Neuron (in vitro differentiated cells): Measurements from ENCODE around the gene RAVER1.
A peak's percentile ranks its signal among the peaks of the same experiment; 100 is the strongest.

Experiments
- H2AFZ ChIP-seq: one replicate; pipeline ENCODE4 v1.6.1; 2013; ENCODE audit warnings: low read depth, mild to moderate bottlenecking, inconsistent platforms, low read length, moderate library complexity
- H3K27me3 ChIP-seq: one replicate; pipeline ENCODE4 v1.6.1; 2013; ENCODE audit warnings: low read length; ENCODE audit not compliant: insufficient read depth
- H3K36me3 ChIP-seq: one replicate; pipeline ENCODE4 v1.6.1; 2013; ENCODE audit warnings: low read length; ENCODE audit not compliant: insufficient read depth
- H3K4me1 ChIP-seq: one replicate; pipeline ENCODE4 v1.6.1; 2013; ENCODE audit warnings: low read length; ENCODE audit not compliant: insufficient read depth
- H3K4me3 ChIP-seq: 2 replicates; pipeline ENCODE4 v1.5.1; 2013; ENCODE audit warnings: mild to moderate bottlenecking, low read length, moderate library complexity
- H3K9me3 ChIP-seq: one replicate; pipeline ENCODE4 v1.6.1; 2013; ENCODE audit warnings: low read length

Gene RAVER1

DNA sequence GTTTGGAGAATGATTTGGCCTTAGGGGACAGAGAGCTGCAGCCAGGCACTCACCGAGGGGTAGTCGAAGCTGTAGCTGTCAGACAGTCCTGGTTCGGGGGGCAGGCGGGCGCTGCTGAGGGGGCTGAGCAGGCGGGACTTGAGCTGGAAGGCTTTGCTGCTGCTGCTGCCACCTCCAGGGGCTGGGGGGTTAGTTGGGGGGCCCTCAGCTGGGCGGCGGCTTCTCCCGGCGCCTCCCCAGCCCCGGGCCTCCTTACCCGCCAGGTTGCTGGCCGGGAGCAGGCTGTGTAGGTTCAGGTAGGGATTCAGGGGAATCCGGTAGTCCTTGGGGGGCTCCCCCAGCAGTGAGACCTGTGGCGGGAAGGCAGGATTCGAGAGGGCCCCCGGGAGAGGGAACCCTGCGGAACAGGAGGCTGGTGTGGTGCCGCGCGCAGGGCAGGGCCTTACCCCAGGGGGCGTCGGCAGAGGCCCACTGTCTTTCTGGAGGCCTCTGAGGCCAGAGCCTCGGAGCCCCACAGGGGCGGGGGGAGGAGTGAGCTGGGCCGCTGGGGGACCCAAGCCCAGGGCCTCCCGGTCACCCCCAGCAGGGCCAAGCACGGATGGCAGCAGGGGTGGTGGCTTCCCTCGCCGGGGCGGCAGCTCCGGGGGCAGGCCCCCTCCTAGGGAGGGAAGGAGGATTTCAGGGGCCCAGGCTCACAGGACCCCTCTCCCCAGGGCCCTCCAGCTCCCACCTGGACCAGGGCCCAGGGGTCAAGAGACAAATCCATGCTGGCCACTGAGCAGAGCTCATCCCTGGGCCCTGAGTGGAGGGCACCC, 12.5 kb downstream of the RAVER1 start:
- Histone ChIP-seq H3K36me3 (peaks cover 81% of the 10 kb centered on the region), H2AFZ (no peak overlapping the region), H3K4me1 (no peaks in the 10 kb centered on the region), H3K9me3 (no peaks in the 10 kb centered on the region), H3K4me3 (no peak overlapping the region), H3K27me3 (no peaks in the 10 kb centered on the region)

DNA sequence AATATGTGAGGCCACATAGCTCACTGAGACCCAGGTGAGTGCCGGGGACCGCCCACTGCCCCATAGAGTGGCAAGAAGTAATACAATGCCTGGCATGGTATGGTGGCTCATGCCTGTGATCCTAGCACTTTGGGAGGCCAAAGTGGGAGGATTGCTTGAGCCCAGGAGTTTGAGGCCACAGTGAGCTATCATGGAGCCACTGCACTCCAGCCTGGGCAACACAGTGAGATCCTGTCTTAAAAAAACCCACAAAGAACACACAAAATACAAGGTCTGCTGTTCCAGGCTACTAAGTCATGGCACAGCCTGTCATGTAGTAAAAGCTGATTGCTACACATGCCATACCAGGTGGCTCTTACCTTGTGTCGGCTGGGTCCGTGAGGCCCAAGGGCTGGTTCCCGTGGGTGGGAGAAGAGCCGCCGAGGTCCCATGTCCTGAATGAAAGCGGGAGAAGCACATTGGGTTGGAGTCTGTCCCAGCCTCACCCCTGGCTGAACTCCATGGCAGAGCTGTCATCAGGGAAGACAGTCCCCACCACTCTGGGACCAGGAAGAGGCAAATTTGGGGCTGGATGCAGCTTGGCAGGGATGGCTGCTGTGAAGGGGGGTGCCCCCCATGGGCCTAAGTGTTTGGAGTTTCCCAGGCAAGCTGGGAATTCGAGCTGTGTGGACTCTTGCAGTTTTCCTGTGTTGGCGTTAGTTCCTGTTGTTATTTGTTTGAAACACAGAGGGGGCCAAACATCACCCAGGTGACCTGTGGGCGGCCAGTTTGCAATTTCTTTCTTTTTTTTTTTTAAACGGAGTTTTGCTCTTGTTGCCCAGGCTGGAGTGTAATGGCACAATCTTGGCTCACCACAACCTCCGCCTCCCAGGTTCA, 14.3 kb downstream of the RAVER1 start:
- no peak overlapping the region for H3K4me3 ChIP-seq

DNA sequence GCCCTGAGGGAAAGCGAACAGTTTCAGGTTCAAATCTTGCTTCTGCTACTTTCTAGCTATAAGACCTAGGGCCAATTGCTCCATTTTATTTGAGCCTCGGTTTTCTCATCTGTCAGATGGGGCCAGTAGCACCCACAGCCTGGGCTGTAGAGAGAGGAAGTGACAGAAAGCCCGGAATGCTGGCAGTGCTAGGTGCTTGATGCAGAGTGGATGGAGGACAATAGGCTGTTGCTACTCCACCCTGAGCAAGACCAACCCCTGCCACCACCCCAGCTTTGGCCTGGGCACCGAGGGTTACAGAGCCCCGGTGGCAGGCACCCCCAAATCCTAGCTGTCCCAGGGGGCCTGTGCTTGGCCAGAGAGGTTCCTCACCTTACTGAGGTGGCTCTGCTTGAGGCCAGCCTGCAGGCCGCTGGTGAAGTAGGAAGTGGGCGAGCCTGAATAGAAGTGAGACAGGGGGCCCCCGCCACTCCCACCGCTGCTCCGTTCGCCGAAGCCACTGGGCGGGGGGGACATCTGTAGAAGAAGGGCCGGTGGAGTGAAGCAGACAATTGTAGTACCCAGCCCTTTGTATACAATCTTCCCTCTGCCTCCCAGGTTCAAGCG, 15.4 kb downstream of the RAVER1 start:
- Histone ChIP-seq H3K27me3 (no peaks in the 10 kb centered on the region), H3K36me3 (peaks cover 59% of the 10 kb centered on the region), H3K9me3 (no peaks in the 10 kb centered on the region), H3K4me1 (peaks cover 10% of the 10 kb centered on the region), H2AFZ (no peak overlapping the region), H3K4me3 (no peak overlapping the region)

More for the DNA sequence above, 14.3 kb downstream of the RAVER1 start:
- Histone ChIP-seq H3K9me3 (no peaks in the 10 kb centered on the region), H2AFZ (no peak overlapping the region), H3K4me1 (peaks cover 10% of the 10 kb centered on the region), H3K36me3 (peaks cover 66% of the 10 kb centered on the region), H3K27me3 (no peaks in the 10 kb centered on the region)

GRCh38 chr19:10317045-10317856, 16.1 kb downstream of the RAVER1 start:
- Histone ChIP-seq H3K9me3 (no peaks in the 10 kb centered on the region), H2AFZ (no peak overlapping the region), H3K4me3 (no peak overlapping the region), H3K27me3 (no peaks in the 10 kb centered on the region), H3K4me1 (peaks cover 10% of the 10 kb centered on the region), H3K36me3 (peaks cover 52% of the 10 kb centered on the region)

GRCh38 chr19:10316229-10317044, 16.9 kb downstream of the RAVER1 start:
- no peaks in the 10 kb centered on the region for H3K9me3 ChIP-seq
- H3K4me3 ChIP-seq, result peak overlapping the region; percentile 83
- H3K4me1 ChIP-seq, result peaks cover 10% of the 10 kb centered on the region
- peaks cover 44% of the 10 kb centered on the region for H3K36me3 ChIP-seq
- H3K27me3 ChIP-seq, result no peaks in the 10 kb centered on the region
- H2AFZ ChIP-seq, result no peak overlapping the region

DNA sequence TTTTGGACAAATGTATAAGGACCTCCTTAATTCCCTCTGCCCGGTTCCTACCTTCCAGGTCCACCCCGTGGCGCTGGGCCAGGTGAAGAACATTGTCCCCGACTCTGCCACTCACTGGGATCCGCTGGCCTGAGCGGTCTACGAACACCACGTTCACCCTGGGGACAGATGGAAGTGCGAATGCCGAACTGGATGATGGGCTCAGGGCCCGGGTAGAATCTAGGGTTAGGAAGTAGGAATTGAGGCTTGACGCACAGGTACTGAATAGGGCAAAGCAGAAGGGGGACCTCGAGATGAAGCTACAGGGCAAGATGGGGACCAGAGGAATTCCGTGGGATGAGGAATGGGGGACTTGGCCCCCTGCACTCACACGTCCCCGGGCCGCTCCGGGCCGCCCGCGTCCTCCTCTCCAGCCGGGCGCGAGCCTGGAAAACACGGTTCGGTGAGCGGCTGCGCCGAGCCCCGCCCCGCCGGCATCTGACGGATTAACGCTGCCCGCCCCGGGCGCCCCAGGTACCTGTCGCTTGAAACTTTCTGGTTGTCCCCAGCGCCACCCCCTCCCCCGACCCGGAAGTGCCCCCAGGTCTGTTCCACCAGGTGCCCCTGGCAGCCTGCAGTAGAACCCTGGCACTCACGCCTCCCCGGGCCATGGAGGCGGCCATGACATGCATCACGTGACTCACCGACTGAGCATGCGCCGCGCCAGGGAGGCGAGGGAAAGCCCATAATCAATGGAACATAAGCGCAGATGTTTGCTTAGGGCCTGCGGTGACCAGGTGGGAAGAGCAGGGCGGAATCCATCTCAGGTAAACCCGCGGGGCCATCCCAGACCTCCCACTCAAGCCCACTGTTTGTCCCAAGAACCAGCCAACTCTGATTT, 17.8 kb downstream of the RAVER1 start, which contains the start of gene FDX2:
TSS of gene FDX2 (minus strand) at position 681 of the 880 bp plus-strand sequence. CDS start at position 662, 19 bp downstream.
- Histone ChIP-seq H3K36me3 (peaks cover 40% of the 10 kb centered on the region), H3K4me3 (peak within 1 kb of the TSS; percentile 83), H2AFZ (peak within 1 kb of the TSS; percentile 91), H3K27me3 (no peaks in the 10 kb centered on the region), H3K9me3 (no peaks in the 10 kb centered on the region), H3K4me1 (peaks cover 10% of the 10 kb centered on the region)

DNA sequence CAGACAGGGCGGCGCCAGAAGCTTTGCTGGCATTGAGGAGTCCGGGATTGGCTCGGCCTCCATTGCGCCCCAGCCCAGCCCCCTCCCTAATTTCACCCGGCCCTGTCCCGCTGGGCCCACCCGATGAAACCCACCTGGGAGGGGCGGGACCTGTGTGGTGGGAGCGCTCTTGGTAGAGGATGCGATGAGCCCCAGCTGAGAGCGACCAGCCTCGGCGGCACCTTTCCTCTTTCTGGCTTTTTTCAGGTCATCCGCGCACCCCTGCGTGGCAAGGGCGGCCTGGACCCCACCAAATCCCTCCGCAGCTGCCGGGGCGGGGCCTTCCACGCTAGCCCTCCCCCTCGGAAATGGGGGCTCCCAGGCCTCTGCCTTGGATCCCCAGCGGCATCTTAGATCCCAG, 23.9 kb downstream of the RAVER1 start, which contains the start of gene ZGLP1:
TSS of gene ZGLP1 (minus strand) at position 393 of the 400 bp plus-strand sequence.
- Histone ChIP-seq H3K4me3 (no peak within 1 kb of the TSS), H2AFZ (no peak within 1 kb of the TSS), H3K27me3 (no peaks in the 10 kb centered on the region), H3K4me1 (peaks cover under 1% of the 10 kb centered on the region), H3K9me3 (no peaks in the 10 kb centered on the region), H3K36me3 (peaks cover 12% of the 10 kb centered on the region)

DNA sequence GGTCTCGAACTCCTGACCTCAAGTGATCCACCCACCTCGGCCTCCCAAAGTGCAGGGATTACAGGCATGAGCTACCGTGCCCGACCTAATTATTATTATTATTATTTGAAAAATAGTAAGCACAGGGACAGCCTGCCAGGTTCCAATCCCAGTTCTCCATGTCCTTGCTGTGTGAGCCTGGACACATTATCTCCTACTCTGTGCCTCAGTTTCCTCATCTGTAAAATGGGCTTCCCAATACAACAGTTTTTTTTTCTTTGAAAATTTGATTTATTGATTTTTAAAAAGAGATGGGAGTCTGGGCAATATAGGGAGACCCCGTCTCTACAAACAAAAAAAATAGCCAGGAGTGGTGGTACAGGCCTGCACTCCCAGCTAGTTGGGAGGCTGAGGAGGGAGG, 27.0 kb downstream of the RAVER1 start:
- no peaks in the 10 kb centered on the region for H3K27me3 ChIP-seq
- no peak overlapping the region for H2AFZ ChIP-seq
- H3K4me3 ChIP-seq, result no peak overlapping the region

GRCh38 chr19:10305139-10305806, 28.1 kb downstream of the RAVER1 start:
- no peaks in the 10 kb centered on the region for H3K9me3 ChIP-seq
- H3K4me3 ChIP-seq, result no peak overlapping the region
- H3K4me1 ChIP-seq, result no peaks in the 10 kb centered on the region
- no peak overlapping the region for H2AFZ ChIP-seq
- peaks cover 3% of the 10 kb centered on the region for H3K36me3 ChIP-seq
- H3K27me3 ChIP-seq, result no peaks in the 10 kb centered on the region

More for the DNA sequence above, 27.0 kb downstream of the RAVER1 start:
- no peaks in the 10 kb centered on the region for H3K4me1 ChIP-seq
- no peaks in the 10 kb centered on the region for H3K9me3 ChIP-seq
- peaks cover 9% of the 10 kb centered on the region for H3K36me3 ChIP-seq

DNA sequence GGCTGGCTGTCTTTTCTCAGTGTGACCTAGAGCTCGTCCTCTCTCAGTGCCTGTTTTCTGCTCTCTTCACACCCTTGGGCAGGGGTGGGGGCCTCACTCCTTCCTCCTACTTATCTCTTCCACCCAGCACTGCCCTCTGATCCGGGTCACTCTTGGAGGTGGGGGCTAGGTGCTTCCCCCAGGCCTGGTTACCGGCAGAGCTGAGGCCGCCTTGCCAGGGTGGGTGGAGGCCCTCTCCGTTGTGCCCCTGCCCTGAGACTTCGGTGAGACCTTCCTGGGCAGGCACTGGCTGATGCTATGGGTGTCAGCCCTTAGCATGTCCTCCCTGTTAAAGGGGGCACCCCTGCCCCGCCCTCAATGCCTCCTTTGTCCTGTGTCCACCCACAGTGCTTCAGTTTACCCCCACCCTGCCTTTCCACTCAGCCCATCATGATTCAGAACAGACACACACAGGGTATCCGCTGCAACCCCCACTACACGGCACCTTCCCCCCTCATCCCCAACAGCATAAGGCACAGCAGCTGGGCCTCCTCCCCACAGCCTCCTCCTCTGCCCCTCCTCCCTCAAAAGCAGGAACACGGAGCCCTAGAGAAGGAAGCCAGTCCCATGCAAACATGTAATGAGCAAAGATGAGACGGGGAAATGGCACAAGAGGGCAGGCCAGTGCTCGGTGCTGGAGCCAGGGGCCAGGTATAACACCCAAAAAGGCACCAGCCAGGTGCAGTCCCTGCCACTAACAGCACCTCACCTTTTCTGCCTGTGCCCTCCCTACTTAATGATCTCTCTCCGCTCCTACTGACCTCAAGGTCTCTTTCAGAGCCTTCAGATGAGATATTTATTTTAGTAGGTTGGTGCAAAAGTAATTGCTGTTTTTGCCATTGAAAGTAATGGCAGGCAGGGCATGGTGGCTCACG, 33.5 kb downstream of the RAVER1 start:
- no peak overlapping the region for H3K4me3 ChIP-seq
- no peaks in the 10 kb centered on the region for H3K9me3 ChIP-seq
- H3K27me3 ChIP-seq, result peaks cover 13% of the 10 kb centered on the region
- H3K36me3 ChIP-seq, result no peaks in the 10 kb centered on the region
- H2AFZ ChIP-seq, result no peak overlapping the region
- peaks cover 7% of the 10 kb centered on the region for H3K4me1 ChIP-seq
